Stimulated activated naive CD4-positive, alpha-beta T cell treated with Interleukin-2 at 50 U/mL for 16 hours (primary cell): ENCODE measurements around the gene ATRN.
"Not testable (repeated sequence)": the region's sequence is repeated elsewhere in the genome, so short reads cannot be mapped to it uniquely, and the experiment has no call there.

Experiments used
- DNase-seq: peaks from one replicate; lab custom pipeline; 2025; lab: John Stamatoyannopoulos, UW

Gene ATRN

GRCh38 chr20:3470627-3471396, at the start of gene ATRN:
ATRN (plus strand) TSS chr20:3471018; CDS start chr20:3471108, 90 bp downstream.
- DNase-seq: peak; percentile 86

- no peak for DNase-seq
Observed at GRCh38 chr20:3421985-3422384, 48.8 kb upstream of the ATRN start.

GRCh38 chr20:3423126-3423525, 47.7 kb upstream of the ATRN start:
- no peak for DNase-seq

- DNase-seq: not testable (repeated sequence)
Observed at GRCh38 chr20:3426766-3427165, 44.1 kb upstream of the ATRN start.

GRCh38 chr20:3430376-3431069, 40.3 kb upstream of the ATRN start:
- DNase-seq: no peak

- no peak for DNase-seq
Observed at GRCh38 chr20:3431109-3431508, 39.7 kb upstream of the ATRN start.

- DNase-seq: no peak
Observed at GRCh38 chr20:3432844-3433243, 38.0 kb upstream of the ATRN start.

GRCh38 chr20:3433744-3434143, 37.1 kb upstream of the ATRN start:
- DNase-seq: no peak

- DNase-seq: no peak
Observed at GRCh38 chr20:3434232-3434631, 36.6 kb upstream of the ATRN start.

- DNase-seq: no peak
Observed at GRCh38 chr20:3436864-3437574, 33.8 kb upstream of the ATRN start.

- DNase-seq: no peak
Observed at GRCh38 chr20:3446779-3447178, 24.0 kb upstream of the ATRN start.

GRCh38 chr20:3447321-3447720, 23.5 kb upstream of the ATRN start:
- no peak for DNase-seq

- no peak for DNase-seq
Observed at GRCh38 chr20:3449319-3449718, 21.5 kb upstream of the ATRN start.

- DNase-seq: no peak
Observed at GRCh38 chr20:3452136-3452535, 18.7 kb upstream of the ATRN start.

- no peak for DNase-seq
Observed at GRCh38 chr20:3452690-3453089, 18.1 kb upstream of the ATRN start.

- no peak for DNase-seq
Observed at GRCh38 chr20:3454831-3455230, 16.0 kb upstream of the ATRN start.

GRCh38 chr20:3456648-3457047, 14.2 kb upstream of the ATRN start:
- DNase-seq: no peak

- DNase-seq: no peak
Observed at GRCh38 chr20:3459881-3460307, 10.9 kb upstream of the ATRN start.

GRCh38 chr20:3461211-3461771, 9.5 kb upstream of the ATRN start:
- no peak for DNase-seq

- DNase-seq: no peak
Observed at GRCh38 chr20:3461911-3462677, 8.7 kb upstream of the ATRN start.

GRCh38 chr20:3464166-3464565, 6.7 kb upstream of the ATRN start:
- DNase-seq: no peak

- DNase-seq: no peak
Observed at GRCh38 chr20:3465301-3465700, 5.5 kb upstream of the ATRN start.
